Erythroblast (primary cell): ENCODE data around the gene ERC2.

Experiments
- GATA1 ChIP-seq: IDR thresholded peaks from 2 replicates; pipeline ENCODE4 v1.6.1; 2011; ENCODE audit warnings: low read depth, mild to moderate bottlenecking, control low read depth, low read length, moderate library complexity
- POLR2A ChIP-seq: IDR thresholded peaks from 2 replicates; pipeline ENCODE4 v1.6.1; 2011; ENCODE audit warnings: mild to moderate bottlenecking, low read length

- TF ChIP-seq POLR2A (no peak), GATA1 (no peak)
These were observed 770.9 kb downstream of the ERC2 start for GRCh38 chr3:55697177-55697865.
